Naive thymus-derived CD4-positive, alpha-beta T cell (primary cell): ENCODE data around the gene HLA-E. TPM values are rescaled to one million over a fixed set of nuclear protein-coding genes. Genes with fewer than 3 reads are reported as not detected.
A peak's percentile ranks its signal among the peaks of the same experiment; 100 is the strongest.

ENCODE experiments used
- ATAC-seq: fragments of 150-1000 bp; cut with Tn5 transposase; 2 replicates; pipeline ENCODE4 v1.10.0; 2021; ENCODE audit warnings: mild to moderate bottlenecking, moderate library complexity
- CTCF ChIA-PET: fragments of 350-600 bp; sonication (Branson Sonifier 250); formaldehyde crosslinking; loops from one replicate; lab custom pipeline; 2021; ENCODE audit warnings: antibody characterized with exemption; lab: Charles Lee
- POLR2A ChIA-PET: fragments of 350-600 bp; sonication (Branson Sonifier 250); formaldehyde crosslinking; loops from one replicate; lab custom pipeline; 2021; ENCODE audit warnings: antibody characterized with exemption, inconsistent platforms; lab: Charles Lee
- DNase-seq, 9 donors: peaks; one replicate each; pipeline versions ENCODE4 v3.0.0 to v3.0.0-alpha.2; 2020 to 2022; ENCODE audit warnings: mixed read lengths in 1 of 9
- H3K27ac ChIP-seq: one replicate; pipeline ENCODE4 v1.7.0; 2013; ENCODE audit warnings: mild to moderate bottlenecking, low read depth, low read length, moderate library complexity
- H3K27me3 ChIP-seq, 2 donors: one replicate each; pipeline ENCODE4 v1.7.0; 2013; ENCODE audit warnings: low read length in 2 of 2, mild to moderate bottlenecking in 2 of 2, moderate library complexity in 2 of 2; ENCODE audit not compliant: control insufficient read depth in 2 of 2, insufficient read depth in 2 of 2
- H3K36me3 ChIP-seq, 3 experiments: 1 replicate in 2 of 3; 2 replicates in 1 of 3; pipeline ENCODE4 v1.7.0; 2013; ENCODE audit warnings: low read length in 3 of 3, mild to moderate bottlenecking in 3 of 3, moderate library complexity in 1 of 3; ENCODE audit not compliant: insufficient read depth in 3 of 3, control insufficient read depth in 2 of 3
- H3K4me1 ChIP-seq, 2 donors: one replicate each; pipeline ENCODE4 v1.7.0; 2013; ENCODE audit warnings: low read length in 2 of 2, mild to moderate bottlenecking in 2 of 2, moderate library complexity in 1 of 2; ENCODE audit not compliant: control insufficient read depth in 2 of 2, insufficient read depth in 2 of 2
- H3K4me3 ChIP-seq: 2 replicates; pipeline ENCODE4 v1.7.0; 2013; ENCODE audit warnings: mild to moderate bottlenecking, low read length
- H3K9me3 ChIP-seq, 3 experiments: 1 replicate in 2 of 3; 2 replicates in 1 of 3; pipeline ENCODE4 v1.7.0; 2013; ENCODE audit warnings: low read length in 3 of 3; ENCODE audit not compliant: control insufficient read depth in 2 of 3
- H3K27ac Mint-ChIP-seq, 9 donors: one replicate each; pipeline ENCODE4 v1.8.0; 2020 to 2022; ENCODE audit warnings: mixed read lengths in 9 of 9, mild to moderate bottlenecking in 8 of 9, moderate library complexity in 5 of 9, inconsistent platforms in 2 of 9
- H3K27me3 Mint-ChIP-seq, 5 donors: one replicate each; pipeline ENCODE4 v1.8.0; 2021 to 2022; ENCODE audit warnings: mixed read lengths in 5 of 5, mild to moderate bottlenecking in 1 of 5
- H3K36me3 Mint-ChIP-seq, 5 donors: one replicate each; pipeline ENCODE4 v1.8.0; 2020 to 2022; ENCODE audit warnings: mixed read lengths in 5 of 5, mild to moderate bottlenecking in 3 of 5, inconsistent platforms in 1 of 5
- H3K4me1 Mint-ChIP-seq, 7 donors: one replicate each; pipeline ENCODE4 v1.8.0; 2020 to 2022; ENCODE audit warnings: mixed read lengths in 7 of 7, mild to moderate bottlenecking in 3 of 7, inconsistent platforms in 1 of 7
- H3K4me3 Mint-ChIP-seq, 10 donors: one replicate each; pipeline ENCODE4 v1.8.0; 2020 to 2022; ENCODE audit warnings: mild to moderate bottlenecking in 10 of 10, mixed read lengths in 10 of 10, moderate library complexity in 6 of 10, inconsistent platforms in 2 of 10
- H3K9me3 Mint-ChIP-seq, 11 donors: one replicate each; pipeline ENCODE4 v1.8.0; 2020 to 2022; ENCODE audit warnings: mixed read lengths in 11 of 11, mild to moderate bottlenecking in 4 of 11, inconsistent platforms in 1 of 11, moderate library complexity in 1 of 11
- intact Hi-C, 2 donors: fragments of 100-400 bp; cut with micrococcal nuclease; formaldehyde crosslinking; loops; one replicate each; pipeline ENCODE4 v1.15.1; 2023
- polyA plus RNA-seq, 2 donors: library from polyadenylated mRNA; unstranded; fragments of 300-500 nt; fragmentation: Illumina TruSeq; gene quantifications; one replicate each; pipeline ENCODE4 v1.2.3, GENCODE V29; 2021
- total RNA-seq, 6 experiments: library from RNA in 5 of 6; stranded (reverse) in 5 of 6; gene quantifications; 1 replicate in 5 of 6; 2 replicates in 1 of 6; pipeline ENCODE4 v1.2.3 and lab custom pipeline; 2021 to 2026

The HLA-E gene
- total and polyA plus RNA-seq, 7 experiments from 2014 or later: 614 to 3,096 (median 1,107) TPM

DNA sequence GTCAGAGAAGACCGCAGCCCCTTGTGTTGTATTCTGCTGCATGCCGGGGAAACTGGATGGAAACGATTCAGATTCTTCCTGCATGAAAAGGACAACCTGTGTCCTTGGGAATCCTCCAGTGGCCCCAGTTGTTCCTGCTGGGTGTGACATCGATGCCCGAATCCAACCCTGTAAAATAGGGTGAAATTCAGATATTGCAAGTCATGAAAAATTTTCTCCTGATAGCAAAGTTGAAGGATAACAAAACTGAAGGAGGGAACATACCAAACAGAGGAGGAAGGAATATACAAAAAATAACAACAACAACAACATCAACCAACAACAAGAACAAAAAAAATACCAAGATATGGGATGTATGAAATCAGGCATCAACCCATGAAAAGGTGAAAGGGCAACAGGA lies 28.3 kb upstream of the HLA-E start:
- H3K36me3 Mint-ChIP-seq: peaks cover 0 to 10% (median 0%) of the 10 kb centered on the region in 5 donors
- H3K4me1 Mint-ChIP-seq: peaks cover 11 to 42% (median 33%) of the 10 kb centered on the region in 7 donors
- Histone ChIP-seq H3K36me3 (no peaks in the 10 kb centered on the region), H3K4me1 (peaks cover 30 to 40% of the 10 kb centered on the region in 2 donors), H3K4me3 (no peak overlapping the region), H3K27me3 (peaks cover 38 to 47% of the 10 kb centered on the region in 2 donors), H3K9me3 (peaks cover 0 to 3% (median 0%) of the 10 kb centered on the region in 3 experiments), H3K27ac (no peak overlapping the region)
- no peak overlapping the region for H3K27ac Mint-ChIP-seq
- DNase-seq (no peak), ATAC-seq (no peak)
- ChIA-PET CTCF (no interaction called here), POLR2A (interaction anchor here (0.6 kb wide), 1 partner anchor 545 kb away, joined by 7 read pairs; no protein-coding TSS in a partner anchor)
- H3K4me3 Mint-ChIP-seq: no peak overlapping the region
- intact Hi-C loops: no loop called here
- H3K27me3 Mint-ChIP-seq: peaks cover 84 to 97% (median 90%) of the 10 kb centered on the region in 5 donors
- peaks cover 0 to 17% (median 8%) of the 10 kb centered on the region in 11 donors for H3K9me3 Mint-ChIP-seq

DNA sequence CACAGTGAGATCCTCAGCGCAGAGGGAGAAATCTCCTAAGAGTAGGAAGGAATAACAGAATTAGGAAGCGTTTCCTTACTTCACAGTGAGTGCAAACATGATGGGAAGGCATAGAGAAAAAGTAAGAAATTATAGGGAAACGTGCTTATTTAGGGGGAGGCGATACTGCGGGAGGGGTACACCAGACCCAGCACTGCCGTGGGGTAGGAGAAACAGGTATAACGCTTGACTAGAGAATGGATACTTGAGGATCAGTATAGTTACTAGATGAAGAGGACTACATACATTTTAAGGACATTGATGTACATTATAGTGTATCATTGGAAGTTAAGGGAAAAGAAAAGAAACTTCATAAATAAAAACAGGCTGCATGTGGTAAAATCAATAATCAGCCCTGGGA lies 26.8 kb upstream of the HLA-E start:
- peak overlapping the region in 1 of 9 donors; percentile 33 for H3K27ac Mint-ChIP-seq
- ATAC-seq (no peak), DNase-seq (no peak)
- ChIA-PET POLR2A (no interaction called here), CTCF (no interaction called here)
- H3K36me3 Mint-ChIP-seq: peaks cover 0 to 10% (median 0%) of the 10 kb centered on the region in 5 donors
- Histone ChIP-seq H3K9me3 (peaks cover 0 to 3% (median 0%) of the 10 kb centered on the region in 3 experiments), H3K27ac (no peak overlapping the region), H3K4me1 (peaks cover 37 to 52% of the 10 kb centered on the region in 2 donors), H3K4me3 (no peak overlapping the region), H3K36me3 (no peaks in the 10 kb centered on the region), H3K27me3 (peaks cover 43 to 46% of the 10 kb centered on the region in 2 donors)
- H3K9me3 Mint-ChIP-seq: peaks cover 0 to 17% (median 8%) of the 10 kb centered on the region in 11 donors
- H3K27me3 Mint-ChIP-seq: peaks cover 86 to 96% (median 90%) of the 10 kb centered on the region in 5 donors
- intact Hi-C loops: no loop called here
- peak overlapping the region in 5 of 10 donors; percentile 11 to 94 (median 35) for H3K4me3 Mint-ChIP-seq
- peaks cover 20 to 53% (median 44%) of the 10 kb centered on the region in 7 donors for H3K4me1 Mint-ChIP-seq

DNA sequence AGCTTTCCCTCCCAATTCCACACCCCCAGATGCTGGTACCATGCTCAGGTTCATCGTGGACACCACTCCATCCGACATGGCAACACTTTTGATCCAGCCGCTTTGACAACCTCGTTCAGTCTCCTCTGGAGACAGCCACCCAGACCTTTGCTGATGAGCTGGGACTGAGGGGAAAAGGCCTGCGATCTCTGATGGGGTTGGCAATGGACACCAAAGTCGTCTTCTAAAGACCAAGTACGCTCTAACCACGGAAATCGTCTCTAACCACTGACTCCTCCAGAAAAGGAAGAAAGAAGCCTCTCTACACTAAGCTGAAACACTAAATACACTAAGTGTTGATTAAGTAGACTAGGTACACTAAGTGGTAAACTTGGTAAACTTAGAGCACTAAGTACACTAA lies 26.1 kb upstream of the HLA-E start:
- ChIA-PET CTCF (no interaction called here), POLR2A (interaction anchor here (0.5 to 1.7 kb wide), 3 partner anchors 8 to 136 kb away, joined by 3 to 6 read pairs (median 4); no protein-coding TSS in a partner anchor)
- intact Hi-C loops: no loop called here
- no peak for DNase-seq
- peak overlapping the region; percentile 22 for H3K4me3 ChIP-seq
- H3K4me1 ChIP-seq: peaks cover 39 to 52% of the 10 kb centered on the region in 2 donors
- no peaks in the 10 kb centered on the region for H3K36me3 ChIP-seq
- peaks cover 49 to 50% of the 10 kb centered on the region in 2 donors for H3K27me3 ChIP-seq
- H3K4me3 Mint-ChIP-seq: peak overlapping the region in 7 of 10 donors; percentile 30 to 94 (median 55)
- H3K27ac ChIP-seq: no peak overlapping the region
- peaks cover 83 to 93% (median 87%) of the 10 kb centered on the region in 5 donors for H3K27me3 Mint-ChIP-seq
- no peak for ATAC-seq
- H3K36me3 Mint-ChIP-seq: peaks cover 0 to 10% (median 0%) of the 10 kb centered on the region in 5 donors
- no peak overlapping the region for H3K27ac Mint-ChIP-seq
- peaks cover 20 to 53% (median 44%) of the 10 kb centered on the region in 7 donors for H3K4me1 Mint-ChIP-seq
- H3K9me3 Mint-ChIP-seq: peaks cover 0 to 17% (median 8%) of the 10 kb centered on the region in 11 donors
- peaks cover 0 to 3% (median 0%) of the 10 kb centered on the region in 3 experiments for H3K9me3 ChIP-seq

DNA sequence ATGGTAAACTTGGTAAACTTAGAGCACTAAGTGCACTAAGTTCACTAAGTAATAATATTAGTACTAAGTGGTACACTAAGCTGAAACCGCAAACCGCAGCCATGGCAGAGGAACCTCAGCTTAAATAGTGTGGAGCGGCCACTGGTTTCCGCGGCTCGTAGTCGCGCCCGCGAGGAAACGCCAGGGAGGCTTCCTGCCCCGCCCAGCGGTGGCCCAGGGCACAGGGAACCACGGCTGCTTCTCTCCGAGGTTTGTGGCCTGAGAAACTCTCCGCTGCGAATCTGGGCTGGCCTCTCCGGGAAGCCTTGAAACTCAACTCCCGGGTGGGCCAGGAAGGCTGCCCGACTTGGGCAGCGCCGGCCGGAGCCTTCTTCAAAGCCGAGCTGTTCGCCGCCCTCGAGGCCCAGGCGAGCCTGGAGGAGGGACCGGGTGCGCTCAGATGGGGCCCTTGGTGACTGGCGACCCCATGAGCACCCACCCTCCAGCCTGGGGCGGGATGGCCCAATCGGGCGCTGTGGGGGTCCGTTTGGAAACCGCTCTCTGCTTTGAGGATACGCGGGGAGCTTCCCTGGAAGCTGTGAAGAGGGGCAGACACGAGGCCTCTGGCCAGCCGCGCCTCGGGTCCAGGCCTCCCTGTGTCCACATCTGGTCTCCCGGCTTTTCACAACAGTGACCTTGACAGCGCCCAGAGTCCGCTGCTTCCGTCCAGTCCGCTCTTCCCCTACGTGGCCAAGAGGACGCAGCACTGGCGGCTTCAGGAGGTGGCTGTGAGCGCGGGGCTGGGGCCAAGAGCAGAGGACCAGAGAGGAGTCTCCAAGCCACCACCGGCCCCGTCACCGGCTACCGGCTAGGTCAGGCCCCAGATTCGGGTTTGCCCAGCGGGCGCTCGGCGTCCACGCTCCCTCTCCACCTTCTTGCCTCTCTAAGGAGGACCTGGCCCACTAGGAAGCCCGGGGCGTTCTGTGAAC lies 25.4 kb upstream of the HLA-E start:
- Mint-ChIP-seq H3K27ac (no peak overlapping the region), H3K27me3 (peaks cover 82 to 91% (median 86%) of the 10 kb centered on the region in 5 donors), H3K9me3 (peaks cover 0 to 17% (median 6%) of the 10 kb centered on the region in 11 donors), H3K36me3 (peaks cover 0 to 7% (median 0%) of the 10 kb centered on the region in 5 donors), H3K4me1 (peaks cover 20 to 53% (median 44%) of the 10 kb centered on the region in 7 donors), H3K4me3 (peak overlapping the region in 8 of 10 donors; percentile 30 to 94 (median 47))
- Histone ChIP-seq H3K27me3 (peaks cover 52% of the 10 kb centered on the region in 2 donors), H3K36me3 (no peaks in the 10 kb centered on the region), H3K4me3 (peak overlapping the region; percentile 22), H3K4me1 (peaks cover 39 to 52% of the 10 kb centered on the region in 2 donors), H3K9me3 (peaks cover 0 to 2% (median 0%) of the 10 kb centered on the region in 3 experiments), H3K27ac (no peak overlapping the region)
- peak; percentile 78 for ATAC-seq
- intact Hi-C loops: no loop called here
- ChIA-PET POLR2A (interaction anchor here (0.5 to 1.7 kb wide), 5 partner anchors 8 to 405 kb away, joined by 3 to 6 read pairs (median 3); no protein-coding TSS in a partner anchor), CTCF (interaction anchor here (1.0 kb wide), 1 partner anchor 10 kb away, joined by 5 read pairs; no protein-coding TSS in a partner anchor)
- peak in 8 of 9 donors; percentile 26 to 61 (median 44) for DNase-seq

DNA sequence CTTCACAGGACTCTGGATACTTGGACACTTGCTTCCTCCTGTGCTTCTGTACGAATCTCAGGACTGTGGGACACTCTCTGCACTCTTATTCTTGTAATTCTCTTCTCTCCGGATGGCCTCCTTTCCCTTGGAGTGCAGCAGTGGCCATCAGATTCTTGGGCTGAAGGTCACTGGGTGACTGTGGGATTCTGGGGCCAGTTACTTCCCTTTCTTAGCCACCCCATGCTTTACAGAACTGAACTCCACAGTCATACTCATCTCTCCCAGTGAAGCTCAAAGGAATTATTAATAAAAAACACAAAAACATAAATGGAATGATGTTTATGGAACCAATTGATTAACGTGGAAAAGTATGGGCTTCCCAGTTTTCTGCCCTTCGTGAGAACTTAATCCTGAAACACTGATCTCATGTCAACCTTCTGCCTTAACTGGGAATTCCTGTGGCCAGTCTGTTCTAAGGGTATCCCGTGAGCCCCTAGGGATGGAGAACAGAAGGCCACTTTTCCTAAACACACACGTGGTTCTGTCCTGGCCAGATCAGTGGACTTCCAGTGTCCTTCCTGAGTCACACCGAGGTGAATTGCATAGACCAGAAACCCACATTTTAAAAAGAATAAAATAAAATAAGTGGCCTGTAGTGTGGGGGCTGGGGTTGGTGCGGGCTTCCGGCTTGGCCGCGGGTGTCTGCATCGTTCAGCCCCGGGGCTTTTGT lies 23.6 kb upstream of the HLA-E start:
- peak overlapping the region; percentile 60 for H3K4me3 ChIP-seq
- H3K4me1 Mint-ChIP-seq: peaks cover 20 to 53% (median 44%) of the 10 kb centered on the region in 7 donors

More for the DNA sequence above, 23.6 kb upstream of the HLA-E start:
- Histone ChIP-seq H3K27me3 (peaks cover 52 to 59% of the 10 kb centered on the region in 2 donors), H3K36me3 (no peaks in the 10 kb centered on the region), H3K9me3 (no peaks in the 10 kb centered on the region), H3K27ac (no peak overlapping the region), H3K4me1 (peaks cover 39 to 52% of the 10 kb centered on the region in 2 donors)
- H3K4me3 Mint-ChIP-seq: peak overlapping the region in 9 of 10 donors; percentile 42 to 94 (median 85)
- H3K27ac Mint-ChIP-seq: peak overlapping the region in 2 of 9 donors; percentile 21 to 31
- POLR2A ChIA-PET: interaction anchor here (0.7 to 2.9 kb wide), 6 partner anchors 9 to 369 kb away, joined by 3 to 8 read pairs (median 3); no protein-coding TSS in a partner anchor
- no peak for DNase-seq
- peaks cover 0 to 7% (median 0%) of the 10 kb centered on the region in 11 donors for H3K9me3 Mint-ChIP-seq
- peaks cover 78 to 89% (median 85%) of the 10 kb centered on the region in 5 donors for H3K27me3 Mint-ChIP-seq
- no peaks in the 10 kb centered on the region for H3K36me3 Mint-ChIP-seq
- CTCF ChIA-PET: interaction anchor here (1.0 to 2.7 kb wide), 4 partner anchors 13 to 364 kb away, joined by 3 to 13 read pairs (median 6); no protein-coding TSS in a partner anchor
- no peak for ATAC-seq
- intact Hi-C loops: loop anchor here (1.0 to 2.0 kb wide), 3 partner anchors 12 to 15 kb away; no protein-coding TSS in a partner anchor
